ENCODE measurements around the gene IL20RA.
"Not testable (repeated sequence)": the region's sequence is repeated elsewhere in the genome, so short reads cannot be mapped to it uniquely, and the experiment has no call there.

IL20RA gene

DNA sequence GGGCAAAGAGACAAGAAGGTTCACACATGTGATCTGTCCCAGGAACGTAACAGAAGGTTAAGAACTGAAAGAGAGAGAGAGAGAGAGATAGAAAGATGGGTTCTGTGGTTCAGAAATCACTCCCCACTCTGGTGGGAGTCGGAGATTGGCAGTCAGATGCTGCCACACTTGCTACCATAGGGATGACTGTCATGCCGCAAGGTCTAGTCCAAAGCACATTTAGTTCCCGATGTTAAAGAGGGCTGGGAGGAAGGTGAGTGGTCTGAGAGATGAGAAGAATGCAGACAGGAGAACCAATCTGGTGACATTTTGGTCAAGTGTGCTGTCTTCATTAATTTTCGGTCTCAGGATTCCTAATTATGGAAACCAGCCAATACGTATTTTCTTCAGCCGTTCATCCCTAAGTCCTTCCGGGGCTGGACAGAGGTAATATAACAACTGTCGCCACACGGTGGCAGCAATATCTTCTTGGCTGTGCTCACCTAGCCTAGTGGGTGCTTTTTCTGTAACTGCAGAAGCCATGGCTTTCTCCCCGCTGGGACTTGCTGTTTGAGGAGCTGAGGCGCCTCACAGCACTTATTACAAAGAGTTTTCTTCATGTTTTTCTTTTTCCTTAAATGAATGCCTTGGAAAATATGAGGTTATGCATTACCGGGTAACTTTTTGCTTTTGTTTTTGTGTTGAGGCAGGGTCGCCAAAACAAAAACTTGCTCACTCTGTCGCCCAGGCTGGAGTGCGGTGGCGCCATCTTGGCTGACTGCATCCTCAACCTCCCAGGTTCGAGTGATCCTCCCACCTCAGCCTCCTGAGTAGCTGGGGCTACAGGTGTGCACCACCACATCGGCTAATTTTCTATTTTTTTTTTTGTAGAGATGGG is 76.7 kb downstream of the IL20RA start:
- DNase-seq = peak; percentile 64 to 79 (median 78)

DNA sequence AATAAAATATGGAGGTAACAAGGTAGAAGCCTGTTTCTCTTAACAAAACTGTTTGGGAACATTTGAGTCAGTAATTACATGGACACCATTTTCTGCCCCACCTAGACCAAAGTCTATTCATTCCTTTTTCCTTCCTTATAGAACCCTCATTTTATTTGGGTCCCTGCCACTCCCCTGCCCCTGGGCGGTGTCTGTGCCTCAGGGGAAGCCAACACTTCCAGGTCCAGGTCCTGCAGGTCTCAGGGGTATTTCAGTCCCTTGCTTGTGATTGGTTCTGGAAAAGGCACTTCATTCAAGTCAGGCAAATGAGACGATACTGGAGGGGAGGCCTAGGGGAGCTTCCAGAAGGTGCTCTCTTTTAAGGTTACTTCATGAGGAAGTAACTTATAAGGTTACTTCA is 80.4 kb downstream of the IL20RA start:
- DNase-seq = no peak

- DNase-seq = no peak
These were observed 81.5 kb downstream of the IL20RA start for GRCh38 chr6:136963259-136963658.

DNA sequence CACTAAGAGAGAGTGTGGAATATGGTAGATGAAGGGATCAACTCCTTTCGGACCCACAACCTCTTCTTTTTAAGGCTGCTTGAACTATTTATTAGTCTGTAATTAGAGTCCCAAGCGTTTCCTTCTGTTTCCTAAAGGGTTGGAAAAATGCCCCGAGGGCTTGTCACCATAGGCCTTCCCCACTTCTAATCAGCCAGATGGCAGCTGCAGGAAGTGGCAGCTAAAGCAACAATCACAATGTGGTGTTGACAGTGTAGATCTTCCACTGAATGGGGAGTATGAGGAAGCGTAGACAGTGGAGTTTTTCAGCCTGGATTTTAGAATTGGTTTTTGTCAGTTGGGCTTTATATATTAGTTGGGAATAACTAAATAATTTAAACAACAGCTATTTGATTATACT is 82.1 kb downstream of the IL20RA start:
- no peak for DNase-seq

DNA sequence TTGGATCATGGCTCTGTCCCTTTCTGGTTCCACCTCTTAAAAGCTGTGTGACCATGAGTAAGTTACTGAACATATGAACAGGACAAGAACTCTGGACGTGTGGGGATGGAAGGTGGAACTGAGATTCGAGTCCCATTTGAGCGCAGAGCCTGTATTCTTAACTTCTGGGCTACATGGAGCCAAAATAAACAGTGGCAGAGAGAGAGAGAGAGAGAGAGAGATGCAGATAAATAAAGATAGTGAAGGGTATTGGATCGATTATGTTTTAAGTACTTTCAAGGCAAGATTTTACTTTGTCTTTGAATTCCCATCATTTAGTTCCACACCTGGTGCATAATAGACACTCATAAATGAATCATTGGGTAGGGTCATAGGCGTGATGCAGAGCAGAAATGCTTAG is 82.9 kb downstream of the IL20RA start:
- DNase-seq = no peak

GRCh38 chr6:136960781-136961180 is 84.0 kb downstream of the IL20RA start:
- no peak for DNase-seq

DNA sequence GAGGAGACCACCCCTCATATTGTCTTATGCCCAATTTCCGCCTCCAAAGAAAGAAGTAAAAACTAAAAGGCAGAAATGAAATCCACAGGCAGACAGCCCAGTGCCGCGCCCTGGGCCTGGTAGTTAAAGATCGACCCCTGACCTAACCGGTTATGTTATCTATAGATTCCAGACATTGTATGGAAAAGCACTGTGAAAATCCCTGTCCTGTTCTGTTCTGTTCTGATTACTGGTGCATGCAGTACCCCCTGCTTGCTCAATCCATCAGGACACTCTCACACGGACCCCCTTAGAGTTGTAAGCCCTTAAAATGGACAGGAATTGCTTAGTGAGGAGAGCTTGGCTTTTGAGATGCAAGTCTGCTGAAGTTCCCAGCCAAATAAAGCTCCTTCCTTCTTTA is 84.8 kb downstream of the IL20RA start:
- DNase-seq = not testable (repeated sequence)

GRCh38 chr6:136959471-136959891 is 85.3 kb downstream of the IL20RA start:
- DNase-seq = no peak

- DNase-seq = no peak
These were observed 86.6 kb downstream of the IL20RA start for GRCh38 chr6:136958168-136958567.

- no peak for DNase-seq
These were observed 87.9 kb downstream of the IL20RA start for GRCh38 chr6:136956590-136957544.

DNA sequence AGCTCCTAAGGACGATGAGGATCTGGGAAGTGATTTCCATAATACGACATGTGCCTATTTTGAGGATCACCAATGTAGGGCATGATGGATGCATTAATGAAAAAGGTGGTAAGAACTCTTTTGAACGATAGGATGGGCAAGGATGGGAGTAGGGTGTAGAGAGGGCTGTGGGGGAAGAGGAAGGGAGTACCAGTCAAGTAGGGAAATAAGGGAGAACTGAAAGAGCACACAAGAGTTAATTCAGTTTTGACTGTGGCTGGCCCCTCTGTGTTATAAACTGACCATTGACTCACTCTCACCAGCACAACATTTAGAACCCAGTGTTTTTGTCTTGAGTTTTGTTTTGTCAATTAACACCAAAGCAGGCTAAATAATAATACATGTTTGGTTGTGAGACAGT is 89.6 kb downstream of the IL20RA start:
- DNase-seq = no peak

- no peak for DNase-seq
These were observed 92.0 kb downstream of the IL20RA start for GRCh38 chr6:136952714-136953260.

DNA sequence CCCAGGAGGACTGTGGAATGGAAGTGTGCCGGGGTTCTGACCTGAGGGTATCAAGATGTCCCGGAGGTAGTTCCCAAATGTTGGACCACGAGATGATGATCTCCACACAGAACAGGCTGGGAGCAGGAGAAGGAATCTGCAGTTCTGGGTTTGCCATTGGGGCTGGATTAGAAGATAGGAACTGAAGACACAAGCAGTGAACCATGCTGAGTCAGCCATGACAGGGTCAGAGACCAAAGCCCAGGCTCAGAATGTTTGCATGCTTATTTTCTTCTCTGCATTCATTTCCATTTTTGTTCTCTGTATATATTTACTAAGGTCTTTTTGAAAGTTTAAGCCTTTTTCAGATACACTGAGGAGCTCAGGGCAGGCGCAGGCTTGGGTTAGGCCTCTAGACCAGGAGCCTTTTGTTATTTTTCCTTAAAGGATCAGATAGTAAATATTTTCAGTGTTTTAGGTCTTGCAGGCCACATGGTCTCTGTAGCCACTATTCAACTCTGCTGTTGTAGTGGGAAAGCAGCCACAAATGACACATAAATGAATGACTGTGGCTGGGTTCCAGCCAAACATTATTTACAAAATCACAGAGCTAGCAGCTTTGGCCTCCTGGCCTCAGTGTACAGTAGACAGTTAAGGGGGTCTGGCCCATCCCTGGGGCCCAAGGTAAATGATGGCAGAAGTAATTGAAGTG is 94.2 kb downstream of the IL20RA start:
- no peak for DNase-seq
